MCF 10A (cell line): Measurements from ENCODE around the gene PCNX2. TPM values are rescaled to one million over a fixed set of nuclear protein-coding genes. Genes with fewer than 3 reads are reported as not detected.
"Not testable (repeated sequence)": the region's sequence is repeated elsewhere in the genome, so short reads cannot be mapped to it uniquely, and the experiment has no call there.

ENCODE experiments used
- BruUV-seq: library from RNA; stranded (reverse); fragments of 400-500 nt; replicated peaks from 2 replicates; lab custom pipeline; 2021; lab: Mats Ljungman, UMichigan
- CTCF ChIA-PET: fragments of 300-600 bp; sonication (Branson Sonifier 250); formaldehyde crosslinking; extraction: SDS; loops from one replicate; lab custom pipeline; 2021; ENCODE audit warnings: antibody characterized with exemption, inconsistent platforms; lab: Yijun Ruan, JAX
- POLR2A ChIA-PET: fragments of 300-600, 350-650 bp; sonication (Branson Sonifier 250); formaldehyde crosslinking; extraction: SDS; loops from one replicate; lab custom pipeline; 2020; ENCODE audit warnings: antibody characterized with exemption, inconsistent platforms; lab: Yijun Ruan, JAX
- DNase-seq: peaks from one replicate; pipeline ENCODE4 v3.0.0-alpha.2; 2018; ENCODE audit not compliant: unreplicated experiment
- H3K27ac Mint-ChIP-seq: one replicate; pipeline ENCODE4 v1.8.0; 2022; ENCODE audit warnings: mild to moderate bottlenecking, low read depth, mixed read lengths; ENCODE audit not compliant: unreplicated experiment
- H3K27me3 Mint-ChIP-seq: one replicate; pipeline ENCODE4 v1.8.0; 2022; ENCODE audit warnings: mixed read lengths; ENCODE audit not compliant: insufficient read depth, unreplicated experiment
- H3K36me3 Mint-ChIP-seq: one replicate; pipeline ENCODE4 v1.8.0; 2022; ENCODE audit warnings: mild to moderate bottlenecking, moderate library complexity, mixed read lengths; ENCODE audit not compliant: insufficient read depth, unreplicated experiment
- H3K4me1 Mint-ChIP-seq: one replicate; pipeline ENCODE4 v1.8.0; 2022; ENCODE audit warnings: mixed read lengths; ENCODE audit not compliant: insufficient read depth, unreplicated experiment
- H3K4me3 Mint-ChIP-seq: one replicate; pipeline ENCODE4 v1.8.0; 2022; ENCODE audit warnings: mild to moderate bottlenecking, moderate library complexity, mixed read lengths; ENCODE audit not compliant: unreplicated experiment
- H3K9me3 Mint-ChIP-seq: one replicate; pipeline ENCODE4 v1.8.0; 2022; ENCODE audit warnings: mixed read lengths; ENCODE audit not compliant: unreplicated experiment
- CTCF ChIP-seq: fragments of 200-600 bp; IDR thresholded peaks from one replicate; pipeline ENCODE4 v1.8.0; 2022; ENCODE audit warnings: antibody characterized with exemption, mild to moderate bottlenecking; ENCODE audit not compliant: unreplicated experiment
- intact Hi-C: fragments of 100-400 bp; cut with micrococcal nuclease; formaldehyde crosslinking; loops from 2 replicates; pipeline ENCODE4 v1.14.1; 2022
- total RNA-seq: library from RNA; stranded (reverse); gene quantifications from 2 replicates; pipeline ENCODE4 v1.2.3, GENCODE V29; 2022

PCNX2 gene
- total RNA-seq, 1 experiment from 2014 or later = 80.5 TPM

GRCh38 chr1:233081735-233082134, 213.8 kb downstream of the PCNX2 start:
- Mint-ChIP-seq H3K4me3 (no peak overlapping the region), H3K27me3 (no peaks in the 10 kb centered on the region), H3K4me1 (peaks cover 11% of the 10 kb centered on the region), H3K9me3 (no peaks in the 10 kb centered on the region), H3K36me3 (peaks cover 19% of the 10 kb centered on the region), H3K27ac (no peak overlapping the region)
- DNase-seq = no peak
- no peak for TF ChIP-seq CTCF
- intact Hi-C loops = no loop called here
- no TSS peak for BruUV-seq
- CTCF ChIA-PET = interaction anchor here (0.6 to 1.8 kb wide), 4 partner anchors 8 to 479 kb away, joined by 3 to 5 read pairs (median 3); no protein-coding TSS in a partner anchor
- POLR2A ChIA-PET = interaction anchor here (0.6 to 2.3 kb wide), 4 partner anchors 31 to 213 kb away, joined by 3 to 7 read pairs (median 4); partner anchors contain the start of gene PCNX2

- H3K36me3 Mint-ChIP-seq = peaks cover 16% of the 10 kb centered on the region
- H3K9me3 Mint-ChIP-seq, intact Hi-C loops, BruUV-seq, H3K27me3 Mint-ChIP-seq, DNase-seq, H3K4me3 Mint-ChIP-seq, H3K4me1 Mint-ChIP-seq, H3K27ac Mint-ChIP-seq: not testable (repeated sequence)
- POLR2A ChIA-PET = interaction anchor here (2.3 kb wide), 1 partner anchor 32 kb away, joined by 7 read pairs; no protein-coding TSS in a partner anchor
- CTCF ChIA-PET = interaction anchor here (0.9 to 1.8 kb wide), 3 partner anchors 10 to 446 kb away, joined by 3 to 5 read pairs (median 3); no protein-coding TSS in a partner anchor
Measured at GRCh38 chr1:233080827-233081226, 214.7 kb downstream of the PCNX2 start.

DNA sequence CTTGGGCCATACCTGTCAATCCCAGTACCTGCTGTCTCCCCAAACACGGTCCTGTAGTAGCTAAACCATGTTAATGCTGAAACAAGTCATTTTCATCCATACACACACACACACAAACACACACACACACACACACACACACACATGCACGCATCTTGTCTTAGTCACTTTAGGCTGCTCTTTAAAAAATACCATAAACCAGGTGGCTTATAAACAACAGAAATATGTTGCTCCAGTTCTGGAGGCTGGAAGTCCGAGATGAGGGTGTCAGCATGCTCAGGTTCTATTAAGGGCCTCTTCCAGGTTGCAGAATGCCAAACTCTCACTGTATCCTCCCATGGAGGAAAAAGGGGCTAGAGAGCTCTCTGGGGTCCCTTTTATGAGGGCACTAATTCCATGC, 215.2 kb downstream of the PCNX2 start:
- ChIA-PET CTCF (interaction anchor here (0.6 to 0.9 kb wide), 3 partner anchors 33 to 559 kb away, joined by 3 to 4 read pairs (median 3); no protein-coding TSS in a partner anchor), POLR2A (interaction anchor here (2.3 kb wide), 1 partner anchor 33 kb away, joined by 7 read pairs; no protein-coding TSS in a partner anchor)
- BruUV-seq = no TSS peak
- peaks cover 16% of the 10 kb centered on the region for H3K36me3 Mint-ChIP-seq
- no peak overlapping the region for H3K27ac Mint-ChIP-seq
- intact Hi-C loops = no loop called here
- no peaks in the 10 kb centered on the region for H3K27me3 Mint-ChIP-seq
- H3K4me3 Mint-ChIP-seq = no peak overlapping the region
- no peaks in the 10 kb centered on the region for H3K9me3 Mint-ChIP-seq
- H3K4me1 Mint-ChIP-seq = peaks cover 5% of the 10 kb centered on the region
- TF ChIP-seq CTCF = no peak
- DNase-seq = no peak

- Mint-ChIP-seq H3K36me3 (peaks cover 16% of the 10 kb centered on the region), H3K27me3 (no peaks in the 10 kb centered on the region), H3K27ac (no peak overlapping the region), H3K4me1 (peaks cover 7% of the 10 kb centered on the region), H3K4me3 (no peak overlapping the region), H3K9me3 (no peaks in the 10 kb centered on the region)
- ChIA-PET POLR2A (interaction anchor here (0.7 to 2.2 kb wide), 2 partner anchors 33 to 310 kb away, joined by 3 to 6 read pairs; no protein-coding TSS in a partner anchor), CTCF (interaction anchor here (0.6 kb wide), 3 partner anchors 27 to 89 kb away, joined by 3 to 4 read pairs (median 4); no protein-coding TSS in a partner anchor)
- DNase-seq = no peak
- TF ChIP-seq CTCF = no peak
- no TSS peak for BruUV-seq
- intact Hi-C loops = loop anchor here (5.0 kb wide), 1 partner anchor 33 kb away; no protein-coding TSS in a partner anchor
Measured at GRCh38 chr1:233079574-233079973, 216.0 kb downstream of the PCNX2 start.
